ENCODE measurements around the gene UAP1L1. TPM values are rescaled to one million over a fixed set of nuclear protein-coding genes. Genes with fewer than 3 reads are reported as not detected.

Gene UAP1L1
- total RNA-seq, 1 donor = 36.9 TPM

DNA sequence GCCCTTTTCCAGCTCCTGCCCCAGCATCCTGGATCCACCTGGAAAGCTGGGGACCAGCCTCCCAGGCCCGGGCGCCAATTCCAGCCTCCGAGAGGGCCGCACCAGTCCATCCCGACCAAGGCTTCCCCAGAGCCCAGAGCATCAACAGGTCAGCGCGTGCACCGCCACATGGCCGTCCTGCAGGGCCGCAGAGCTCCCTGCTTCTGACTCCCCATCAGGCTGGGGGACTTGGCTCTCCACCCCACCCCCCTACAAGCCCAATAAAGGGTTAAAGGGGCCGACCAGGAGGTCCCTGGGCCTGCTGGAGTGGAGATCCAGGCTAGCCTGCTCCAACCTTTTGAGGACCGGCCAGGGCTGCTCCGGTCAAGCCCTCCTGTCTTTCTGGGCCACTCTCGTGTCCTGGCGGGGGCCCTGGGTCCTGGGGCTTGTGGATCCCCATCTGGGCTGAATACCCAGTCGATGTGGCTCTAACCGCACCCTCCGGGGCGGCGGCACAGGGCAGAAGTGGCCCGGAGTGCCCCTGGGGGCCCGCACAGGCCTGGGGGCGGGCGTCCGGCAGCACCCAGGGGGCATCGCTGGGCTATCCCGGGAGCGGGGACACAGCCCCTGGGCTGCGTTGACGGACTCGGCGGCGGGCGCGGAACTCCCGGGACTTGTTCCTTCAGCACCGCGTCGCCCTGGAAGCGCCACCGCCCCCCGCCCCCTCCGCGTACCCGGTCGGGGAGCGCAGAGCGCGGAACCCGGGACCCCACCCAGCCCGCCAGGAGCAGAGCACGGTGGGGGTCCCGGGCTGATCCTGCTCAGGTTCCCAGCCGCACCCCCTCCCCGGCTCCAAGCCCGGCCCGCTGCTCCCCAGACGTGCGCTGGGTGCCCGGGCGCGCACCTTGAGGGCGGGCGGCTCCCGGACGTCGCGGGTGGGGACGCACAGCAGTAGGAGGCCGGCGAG lies 24.0 kb upstream of the UAP1L1 start:
- H3K79me2 ChIP-seq (ENCODE audit: insufficient read depth, low read length) = no peaks in the 10 kb centered on the region
- H3K4me1 ChIP-seq (ENCODE audit: insufficient read depth, low read length) = no peaks in the 10 kb centered on the region
- no peaks in the 10 kb centered on the region for H3K36me3 ChIP-seq (ENCODE audit: insufficient read depth, low read length)
- H3K27me3 ChIP-seq (ENCODE audit: insufficient read depth, low read length) = peaks cover 54% of the 10 kb centered on the region
- no peaks in the 10 kb centered on the region for H3K9me3 ChIP-seq (ENCODE audit: low read depth, low read length)
- H3K4me3 ChIP-seq (ENCODE audit: insufficient read depth, low read length) = no peak overlapping the region
- no peak for DNase-seq (ENCODE audit: insufficient read length, low spot score, missing footprints)
- no peak overlapping the region for H3K4me2 ChIP-seq (ENCODE audit: insufficient read depth, low read length)
- H4K20me1 ChIP-seq (ENCODE audit: insufficient read depth, low read length) = peaks cover 5% of the 10 kb centered on the region
- TF ChIP-seq CTCF (IDR thresholded peaks at IDR 0.05; ENCODE audit: extremely low read depth, low read depth, low read length) = no peak
- no peak overlapping the region for H2AFZ ChIP-seq (ENCODE audit: low read length)
- H3K27ac ChIP-seq (ENCODE audit: low read depth, low read length) = no peak overlapping the region

DNA sequence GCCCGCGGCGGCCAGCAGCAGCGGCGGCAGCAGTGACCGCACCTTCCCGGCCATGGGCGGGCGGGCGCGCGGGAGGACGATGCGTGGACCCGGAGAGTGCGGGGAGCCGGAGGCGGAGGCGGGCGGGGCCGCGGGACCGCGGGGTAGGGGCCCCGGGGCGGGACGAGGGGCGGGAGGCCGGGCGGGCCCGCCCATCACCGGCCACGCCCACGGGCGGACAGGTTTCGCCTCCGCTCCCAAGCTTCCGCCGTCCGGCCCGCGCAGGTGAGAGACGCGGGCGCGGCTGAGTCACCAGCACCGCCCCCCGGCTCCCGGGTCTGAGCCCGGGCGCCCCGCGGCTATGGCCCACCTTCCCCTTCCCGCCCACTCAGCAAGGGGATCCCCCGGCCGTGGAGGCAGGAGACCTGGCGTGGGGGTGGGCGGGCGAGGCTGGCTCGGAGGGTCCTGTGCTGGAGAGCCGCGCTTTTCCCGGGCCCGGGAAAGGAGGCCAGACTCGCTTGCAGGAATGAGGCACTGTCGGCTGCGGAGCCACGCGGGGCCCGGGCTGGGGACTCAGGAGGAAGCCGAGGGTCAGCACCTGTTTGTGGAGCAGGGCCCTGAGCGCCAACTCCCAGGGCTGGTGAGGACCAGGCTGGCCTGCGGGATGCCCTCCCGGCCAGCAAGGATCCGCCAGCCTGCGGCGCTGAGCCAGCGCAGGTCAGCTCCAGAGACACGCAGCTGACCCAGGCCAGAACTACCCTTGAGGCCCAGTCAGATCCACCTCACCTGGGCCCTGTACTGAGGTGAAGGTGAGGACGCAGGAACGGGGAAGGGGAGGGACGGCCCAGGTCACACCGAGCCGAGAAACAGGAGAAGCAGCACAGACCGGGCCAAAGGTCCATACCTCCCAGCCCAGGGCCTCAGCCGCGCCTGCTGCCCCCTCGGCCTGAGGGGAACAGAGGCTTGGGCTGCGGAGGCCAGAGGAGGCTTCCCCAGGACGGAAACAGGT lies 23.1 kb upstream of the UAP1L1 start, which contains the start of gene ENTPD2:
ENTPD2 (minus strand) TSS at position 118 of the 988 bp plus-strand sequence; CDS start at position 54, 64 bp downstream.
- H3K9me3 ChIP-seq (ENCODE audit: low read depth, low read length) = no peaks in the 10 kb centered on the region
- H3K36me3 ChIP-seq (ENCODE audit: insufficient read depth, low read length) = no peaks in the 10 kb centered on the region
- no peak within 1 kb of the TSS for H3K27ac ChIP-seq (ENCODE audit: low read depth, low read length)
- peaks cover 4% of the 10 kb centered on the region for H4K20me1 ChIP-seq (ENCODE audit: insufficient read depth, low read length)
- no peak within 1 kb of the TSS for H3K4me2 ChIP-seq (ENCODE audit: insufficient read depth, low read length)
- H3K4me3 ChIP-seq (ENCODE audit: insufficient read depth, low read length) = no peak within 1 kb of the TSS
- no peaks in the 10 kb centered on the region for H3K79me2 ChIP-seq (ENCODE audit: insufficient read depth, low read length)
- peaks cover 49% of the 10 kb centered on the region for H3K27me3 ChIP-seq (ENCODE audit: insufficient read depth, low read length)
- no peak for TF ChIP-seq CTCF (IDR thresholded peaks at IDR 0.05; ENCODE audit: extremely low read depth, low read depth, low read length)
- DNase-seq (ENCODE audit: insufficient read length, low spot score, missing footprints) = no peak
- H2AFZ ChIP-seq (ENCODE audit: low read length) = no peak within 1 kb of the TSS
- no peaks in the 10 kb centered on the region for H3K4me1 ChIP-seq (ENCODE audit: insufficient read depth, low read length)

- Histone ChIP-seq H3K4me3 (ENCODE audit: insufficient read depth, low read length) (no peak overlapping the region), H3K4me1 (ENCODE audit: insufficient read depth, low read length) (no peaks in the 10 kb centered on the region), H3K27ac (ENCODE audit: low read depth, low read length) (no peak overlapping the region), H4K20me1 (ENCODE audit: insufficient read depth, low read length) (no peaks in the 10 kb centered on the region), H2AFZ (ENCODE audit: low read length) (no peak overlapping the region), H3K79me2 (ENCODE audit: insufficient read depth, low read length) (no peaks in the 10 kb centered on the region), H3K9me3 (ENCODE audit: low read depth, low read length) (no peaks in the 10 kb centered on the region), H3K27me3 (ENCODE audit: insufficient read depth, low read length) (peaks cover 42% of the 10 kb centered on the region), H3K36me3 (ENCODE audit: insufficient read depth, low read length) (no peaks in the 10 kb centered on the region), H3K4me2 (ENCODE audit: insufficient read depth, low read length) (no peak overlapping the region)
- TF ChIP-seq CTCF (IDR thresholded peaks at IDR 0.05; ENCODE audit: extremely low read depth, low read depth, low read length) = no peak
- no peak for DNase-seq (ENCODE audit: insufficient read length, low spot score, missing footprints)
Observed at GRCh38 chr9:137054932-137055384, 22.4 kb upstream of the UAP1L1 start.

Measured in osteoblast (primary cell).